K562 (cell line): Measurements from ENCODE around the gene LDLR.
A peak's percentile ranks its signal among the peaks of the same experiment; 100 is the strongest.

Experiments used
- ATF3 ChIP-seq, 2 experiments: fragments of 450-650 bp in 1 of 2; sonication (generic) in 1 of 2; formaldehyde crosslinking in 1 of 2; IDR thresholded peaks in 1 of 2; conservative IDR thresholded peaks in 1 of 2; 2 replicates each; pipeline versions ENCODE4 v1.6.1 to v1.8.1; 2016 to 2023; ENCODE audit warnings: mild to moderate bottlenecking in 2 of 2, moderate library complexity in 2 of 2, inconsistent platforms in 1 of 2, missing genetic modification reagents in 1 of 2
- EP300 ChIP-seq: IDR thresholded peaks from 2 replicates; pipeline ENCODE4 v1.6.1; 2012; ENCODE audit warnings: low read length, improper control_type of control experiment
- MAZ ChIP-seq, 2 experiments: fragments of 450-650 bp in 1 of 2; sonication (generic) in 1 of 2; formaldehyde crosslinking; IDR thresholded peaks in 1 of 2; conservative IDR thresholded peaks in 1 of 2; 2 replicates each; pipeline versions ENCODE4 v1.4.0 to v1.5.0; 2020; ENCODE audit warnings: mild to moderate bottlenecking in 1 of 2, missing genetic modification reagents in 1 of 2
- MED1 ChIP-seq: sonication (generic); formaldehyde crosslinking; IDR thresholded peaks from 2 replicates; pipeline ENCODE4 v1.8.1; 2023; ENCODE audit warnings: missing genetic modification reagents, borderline replicate concordance
- POLR2A ChIP-seq: fragments of 450-650 bp; conservative IDR thresholded peaks from 2 replicates; pipeline ENCODE4 v1.6.1; 2016
- REST ChIP-seq, 2 experiments: fragments of 450-650 bp; formaldehyde crosslinking in 1 of 2; IDR thresholded peaks; 2 replicates each; pipeline versions ENCODE4 v1.4.0 to v1.6.1; 2014 to 2020; ENCODE audit warnings: mild to moderate bottlenecking in 2 of 2, borderline replicate concordance in 1 of 2, low read depth in 1 of 2
- TEAD4 ChIP-seq, 2 experiments: sonication (generic) in 1 of 2; formaldehyde crosslinking in 1 of 2; IDR thresholded peaks; 2 replicates each; pipeline versions ENCODE4 v1.6.1 to v1.8.0; 2012 to 2022; ENCODE audit warnings: borderline replicate concordance in 1 of 2, inconsistent platforms in 1 of 2, low read length in 1 of 2, mild to moderate bottlenecking in 1 of 2, missing genetic modification reagents in 1 of 2
- TFAP4 ChIP-seq: sonication (generic); formaldehyde crosslinking; IDR thresholded peaks from 2 replicates; pipeline ENCODE4 v1.8.0; 2022; ENCODE audit warnings: missing genetic modification reagents, mild to moderate bottlenecking, moderate library complexity, borderline replicate concordance
- ZBTB9 ChIP-seq: fragments of 450-650 bp; formaldehyde crosslinking; IDR thresholded peaks from 2 replicates; pipeline ENCODE4 v1.4.0; 2020; ENCODE audit warnings: mild to moderate bottlenecking, moderate library complexity
- ZNF239 ChIP-seq: fragments of 250-450 bp; sonication (Bioruptor Pico); IDR thresholded peaks from 2 replicates; pipeline ENCODE4 v1.4.0; 2020; ENCODE audit warnings: mild to moderate bottlenecking
- ZNF347 ChIP-seq: fragments of 450-650 bp; formaldehyde crosslinking; IDR thresholded peaks from 2 replicates; pipeline ENCODE4 v1.4.0; 2020; ENCODE audit warnings: low read depth, mild to moderate bottlenecking, moderate library complexity

GRCh38 chr19:11142528-11143171 is 53.4 kb downstream of the LDLR start:
- TF ChIP-seq ATF3 (IDR thresholded peaks at IDR 0.05) (peak; percentile 61), ATF3 (CRISPR knock-in tag; conservative IDR thresholded peaks at IDR 0.05) (no peak), POLR2A (0 out of 2 replicates have a peak, but pooled peaks have one; percentile 46), EP300 (no peak), ZBTB9 (CRISPR knock-in tag) (no peak), ZNF239 (CRISPR knock-in tag) (no peak), ZNF347 (CRISPR knock-in tag) (no peak), REST (IDR thresholded peaks at IDR 0.05; ENCODE audit: borderline replicate concordance) (no peak), REST (CRISPR knock-in tag; IDR thresholded peaks at IDR 0.05; ENCODE audit: low read depth) (no peak), MED1 (CRISPR knock-in tag) (no peak), MAZ (CRISPR knock-in tag; conservative IDR thresholded peaks at IDR 0.05 in 1 of 2, IDR thresholded peaks at IDR 0.05 in 1 of 2) (peak in 1 of 2 experiments; percentile 41; a peak in 3 of 4 replicates), TEAD4 (IDR thresholded peaks at IDR 0.05; ENCODE audit: low read length) (peak; percentile 67), TEAD4 (CRISPR knock-in tag; IDR thresholded peaks at IDR 0.05; ENCODE audit: borderline replicate concordance) (no peak), TFAP4 (CRISPR knock-in tag) (no peak)
